PFSK-1 (cell line): ENCODE results near the gene ZC3H4.

Experiments used
- FOXP2 ChIP-seq: optimal IDR thresholded peaks from 2 replicates; pipeline ENCODE3; 2011; ENCODE audit warnings: borderline replicate concordance, control low read depth, inconsistent platforms; ENCODE audit not compliant: insufficient read depth; ENCODE audit errors: extremely low read length, extremely low read depth
- POLR2AphosphoS5 ChIP-seq: IDR thresholded peaks from 2 replicates; pipeline ENCODE4 v1.6.1; 2012; ENCODE audit warnings: low read depth, mild to moderate bottlenecking, control low read depth, low read length, moderate library complexity
- REST ChIP-seq, 2 experiments: IDR thresholded peaks; 2 replicates each; pipeline versions ENCODE4 v1.6.1 to v1.8.0; 2011 to 2012; ENCODE audit warnings: low read depth in 2 of 2, low read length in 2 of 2, control low read depth in 1 of 2, inconsistent platforms in 1 of 2, mild to moderate bottlenecking in 1 of 2, moderate library complexity in 1 of 2; ENCODE audit not compliant: insufficient read depth in 1 of 2

DNA sequence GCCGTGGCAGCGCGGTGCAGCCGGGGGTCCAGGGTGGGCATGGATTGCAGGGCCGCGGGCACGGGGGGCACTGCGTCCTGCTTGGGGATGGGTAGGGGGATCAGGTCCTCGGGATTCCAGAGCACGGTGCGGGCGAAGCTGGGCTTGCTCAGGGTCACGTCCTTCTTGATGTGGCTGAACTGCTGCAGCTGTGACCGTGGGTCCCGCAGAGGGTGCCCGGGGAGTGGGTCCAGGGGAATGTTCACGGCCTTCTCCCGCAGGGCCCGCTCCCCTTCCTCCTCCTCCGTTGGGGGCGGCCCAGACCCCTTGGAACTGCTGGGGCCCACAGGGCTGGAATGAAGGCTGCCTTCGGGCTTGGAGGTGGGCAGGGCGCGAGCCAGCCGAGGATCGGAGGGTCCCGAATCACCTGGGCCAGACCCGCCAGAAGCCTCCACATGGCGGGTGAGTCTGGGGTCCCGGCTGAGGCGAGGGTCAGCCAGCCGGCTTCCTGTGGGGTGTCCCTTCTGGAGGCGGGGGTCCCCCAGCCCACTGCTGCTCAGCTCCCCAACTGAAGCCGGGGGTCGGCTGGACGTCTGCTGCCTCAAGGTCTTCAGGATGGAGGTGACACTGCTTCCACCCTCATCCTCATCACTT, 46.2 kb downstream of the ZC3H4 start:
- TF ChIP-seq REST (IDR thresholded peaks at IDR 0.05; ENCODE audit: insufficient read depth in 1 of 2, low read depth in 2 of 2, low read length in 2 of 2): no peak
- TF ChIP-seq POLR2AphosphoS5: no peak
- no peak for TF ChIP-seq FOXP2
